ENCODE data around the gene FAM174A.
A peak's percentile ranks its signal among the peaks of the same experiment; 100 is the strongest.

FAM174A gene

DNA sequence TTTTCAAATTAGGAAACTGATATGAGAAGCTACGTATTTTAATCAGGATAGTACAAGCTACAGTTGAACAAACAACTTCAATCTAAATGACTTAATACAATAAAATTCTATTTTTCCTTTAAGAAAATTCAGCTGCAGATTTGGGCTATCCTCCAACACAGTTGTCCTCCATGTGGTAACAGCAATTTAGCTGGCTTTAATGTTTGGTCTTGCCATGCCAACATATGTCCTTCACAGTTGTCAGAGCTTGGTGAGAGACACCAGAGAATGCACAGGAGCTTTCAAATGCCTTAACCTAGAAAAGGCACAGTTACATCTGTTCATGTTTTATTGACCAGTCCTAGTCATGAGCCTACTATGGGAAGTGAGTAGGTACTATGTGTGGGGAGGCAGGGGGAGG is 10.8 kb downstream of the FAM174A start:
- TF ChIP-seq, protein P1, sequence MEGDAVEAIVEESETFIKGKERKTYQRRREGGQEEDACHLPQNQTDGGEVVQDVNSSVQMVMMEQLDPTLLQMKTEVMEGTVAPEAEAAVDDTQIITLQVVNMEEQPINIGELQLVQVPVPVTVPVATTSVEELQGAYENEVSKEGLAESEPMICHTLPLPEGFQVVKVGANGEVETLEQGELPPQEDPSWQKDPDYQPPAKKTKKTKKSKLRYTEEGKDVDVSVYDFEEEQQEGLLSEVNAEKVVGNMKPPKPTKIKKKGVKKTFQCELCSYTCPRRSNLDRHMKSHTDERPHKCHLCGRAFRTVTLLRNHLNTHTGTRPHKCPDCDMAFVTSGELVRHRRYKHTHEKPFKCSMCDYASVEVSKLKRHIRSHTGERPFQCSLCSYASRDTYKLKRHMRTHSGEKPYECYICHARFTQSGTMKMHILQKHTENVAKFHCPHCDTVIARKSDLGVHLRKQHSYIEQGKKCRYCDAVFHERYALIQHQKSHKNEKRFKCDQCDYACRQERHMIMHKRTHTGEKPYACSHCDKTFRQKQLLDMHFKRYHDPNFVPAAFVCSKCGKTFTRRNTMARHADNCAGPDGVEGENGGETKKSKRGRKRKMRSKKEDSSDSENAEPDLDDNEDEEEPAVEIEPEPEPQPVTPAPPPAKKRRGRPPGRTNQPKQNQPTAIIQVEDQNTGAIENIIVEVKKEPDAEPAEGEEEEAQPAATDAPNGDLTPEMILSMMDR (IDR thresholded peaks at IDR 0.05; ENCODE audit: low read depth, low read length): no peak
- no peak overlapping the region for H3K4me3 ChIP-seq (replicated peaks in 1 of 2; ENCODE audit: low read depth in 2 of 2, low read length in 2 of 2)
- no peak for DNase-seq (ENCODE audit: low read depth in 2 of 2)

DNA sequence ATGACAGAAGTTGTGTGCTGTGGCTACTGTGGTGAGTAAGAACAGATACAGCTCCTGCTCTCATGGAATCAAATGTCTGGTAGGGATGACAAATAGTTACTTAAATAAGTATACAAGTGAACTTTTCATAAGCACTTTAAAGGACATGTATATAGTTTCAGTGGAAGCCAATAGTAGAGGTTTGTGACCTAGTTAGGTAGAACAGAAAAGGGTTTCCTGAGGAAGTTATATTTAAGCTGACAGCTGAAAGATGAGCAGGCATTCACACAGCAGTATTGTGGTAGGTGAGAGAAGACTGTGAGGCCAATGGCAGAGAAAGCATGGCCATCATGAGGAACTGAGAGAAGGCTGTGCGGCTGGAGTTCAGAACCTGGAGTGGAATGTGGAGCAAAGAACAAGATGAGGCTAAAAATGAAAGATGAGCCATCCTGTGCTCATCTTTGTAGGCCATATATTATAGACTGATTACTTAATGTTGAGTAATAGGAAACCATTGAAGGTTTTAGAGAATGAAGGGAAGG is 15.4 kb downstream of the FAM174A start:
- H3K4me3 ChIP-seq (replicated peaks in 1 of 2; ENCODE audit: low read depth in 2 of 2, low read length in 2 of 2): no peak overlapping the region
- TF ChIP-seq, protein P1 (IDR thresholded peaks at IDR 0.05; ENCODE audit: low read depth, low read length): no peak
- DNase-seq (ENCODE audit: low read depth in 2 of 2): peak in 1 of 2 donors; percentile 20

DNA sequence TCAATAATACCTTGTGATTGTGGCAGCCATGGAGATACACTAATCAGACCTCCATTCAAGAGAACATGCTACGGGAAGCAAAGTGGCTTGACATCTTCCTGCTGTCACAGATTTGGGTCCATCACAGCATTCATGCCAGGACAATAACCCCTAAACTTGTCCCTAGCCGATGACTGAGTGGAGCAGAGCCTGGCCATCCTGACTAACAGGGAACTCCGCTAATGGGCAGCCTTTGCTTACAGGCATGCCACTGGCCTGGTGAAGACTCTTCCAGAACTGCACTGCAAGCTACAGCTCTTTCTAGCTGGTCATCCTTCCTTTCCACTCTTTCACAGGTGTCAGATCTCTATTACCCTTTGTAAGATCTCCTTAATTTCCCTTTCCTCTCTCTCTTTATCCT is 16.0 kb downstream of the FAM174A start:
- no peak overlapping the region for H3K4me3 ChIP-seq (replicated peaks in 1 of 2; ENCODE audit: low read depth in 2 of 2, low read length in 2 of 2)
- TF ChIP-seq, protein P1 (IDR thresholded peaks at IDR 0.05; ENCODE audit: low read depth, low read length): no peak
- DNase-seq (ENCODE audit: low read depth in 2 of 2): no peak

DNA sequence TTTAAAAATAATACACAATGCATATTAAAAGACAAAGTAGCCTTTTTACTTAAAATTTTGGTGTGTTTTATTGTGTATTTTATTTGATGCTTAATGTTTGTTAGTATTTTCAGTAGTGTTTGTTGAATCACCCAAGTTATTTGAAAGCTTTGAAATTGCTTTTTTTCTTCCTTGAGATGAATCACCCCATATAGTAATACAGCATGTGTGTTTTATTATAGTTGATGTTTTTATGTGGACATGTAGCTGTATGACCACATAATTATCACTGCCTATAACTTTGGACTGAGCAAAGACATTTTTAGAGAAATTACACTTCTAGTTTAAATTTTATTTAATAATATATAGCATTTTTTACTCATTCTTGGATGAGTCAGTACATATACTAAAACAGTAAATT is 18.0 kb downstream of the FAM174A start:
- DNase-seq (ENCODE audit: low read depth in 2 of 2): peak in 1 of 2 donors; percentile 28
- H3K4me3 ChIP-seq (replicated peaks in 1 of 2; ENCODE audit: low read depth in 2 of 2, low read length in 2 of 2): no peak overlapping the region
- TF ChIP-seq, protein P1 (IDR thresholded peaks at IDR 0.05; ENCODE audit: low read depth, low read length): no peak

DNA sequence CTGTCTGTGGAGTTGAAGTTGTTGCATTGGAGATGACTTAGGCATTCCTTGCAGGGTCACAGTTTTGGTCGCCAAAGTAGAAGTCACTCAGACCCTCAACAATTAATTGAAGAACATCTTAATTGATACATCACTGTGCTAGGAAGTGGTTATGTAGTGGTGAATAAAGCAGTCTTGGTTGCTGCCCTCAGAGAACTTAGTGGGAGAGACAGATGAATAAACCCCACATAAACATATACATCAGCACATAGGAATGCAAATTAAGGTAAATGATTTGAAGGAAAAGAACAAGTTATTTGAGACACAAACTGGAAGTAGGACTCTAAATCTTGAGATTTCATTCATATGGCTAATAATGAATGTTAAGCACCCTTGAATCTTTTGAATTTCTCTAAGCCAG is 25.7 kb downstream of the FAM174A start:
- H3K4me3 ChIP-seq (replicated peaks in 1 of 2; ENCODE audit: low read depth in 2 of 2, low read length in 2 of 2): no peak overlapping the region
- TF ChIP-seq, protein P1 (IDR thresholded peaks at IDR 0.05; ENCODE audit: low read depth, low read length): no peak
- DNase-seq (ENCODE audit: low read depth in 2 of 2): no peak

DNA sequence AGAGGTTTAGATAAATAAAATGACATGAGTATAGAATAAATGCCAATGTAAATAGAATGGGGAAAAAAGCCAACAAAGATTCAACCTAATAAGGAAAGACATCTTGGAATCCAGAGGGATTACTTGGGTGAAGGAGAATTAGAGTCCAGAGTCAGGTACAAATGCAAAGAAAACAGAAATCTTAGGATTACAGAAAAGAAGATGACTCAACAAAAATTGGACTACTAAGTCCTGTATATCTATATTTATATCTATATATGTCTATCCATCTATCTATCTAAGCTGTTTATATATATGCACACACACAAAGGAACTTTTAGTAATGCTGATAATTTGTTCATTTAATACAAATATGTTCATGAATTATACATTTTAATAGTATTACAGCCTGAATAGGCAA is 27.6 kb downstream of the FAM174A start:
- TF ChIP-seq, protein P1 (IDR thresholded peaks at IDR 0.05; ENCODE audit: low read depth, low read length): no peak
- DNase-seq (ENCODE audit: low read depth in 2 of 2): no peak
- no peak overlapping the region for H3K4me3 ChIP-seq (replicated peaks in 1 of 2; ENCODE audit: low read depth in 2 of 2, low read length in 2 of 2)
